Fibroblast of lung (primary cell): ENCODE results near the gene ANKRD52.

Experiments used
- EZH2 ChIP-seq: IDR thresholded peaks from 2 replicates; pipeline ENCODE4 v1.5.1; 2012; ENCODE audit warnings: low read length, control low read depth, mild to moderate bottlenecking; ENCODE audit errors: missing control alignments
- TF ChIP-seq, protein P1 (sequence below), 2 donors: IDR thresholded peaks in 1 of 2; conservative IDR thresholded peaks in 1 of 2; 1 replicate in 1 of 2; 2 replicates in 1 of 2; pipeline ENCODE4 v1.5.1; 2011 to 2012; ENCODE audit warnings: low read length in 2 of 2, control low read depth in 1 of 2, inconsistent platforms in 1 of 2, low read depth in 1 of 2, mild to moderate bottlenecking in 1 of 2

- TF ChIP-seq, protein P1, sequence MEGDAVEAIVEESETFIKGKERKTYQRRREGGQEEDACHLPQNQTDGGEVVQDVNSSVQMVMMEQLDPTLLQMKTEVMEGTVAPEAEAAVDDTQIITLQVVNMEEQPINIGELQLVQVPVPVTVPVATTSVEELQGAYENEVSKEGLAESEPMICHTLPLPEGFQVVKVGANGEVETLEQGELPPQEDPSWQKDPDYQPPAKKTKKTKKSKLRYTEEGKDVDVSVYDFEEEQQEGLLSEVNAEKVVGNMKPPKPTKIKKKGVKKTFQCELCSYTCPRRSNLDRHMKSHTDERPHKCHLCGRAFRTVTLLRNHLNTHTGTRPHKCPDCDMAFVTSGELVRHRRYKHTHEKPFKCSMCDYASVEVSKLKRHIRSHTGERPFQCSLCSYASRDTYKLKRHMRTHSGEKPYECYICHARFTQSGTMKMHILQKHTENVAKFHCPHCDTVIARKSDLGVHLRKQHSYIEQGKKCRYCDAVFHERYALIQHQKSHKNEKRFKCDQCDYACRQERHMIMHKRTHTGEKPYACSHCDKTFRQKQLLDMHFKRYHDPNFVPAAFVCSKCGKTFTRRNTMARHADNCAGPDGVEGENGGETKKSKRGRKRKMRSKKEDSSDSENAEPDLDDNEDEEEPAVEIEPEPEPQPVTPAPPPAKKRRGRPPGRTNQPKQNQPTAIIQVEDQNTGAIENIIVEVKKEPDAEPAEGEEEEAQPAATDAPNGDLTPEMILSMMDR (conservative IDR thresholded peaks at IDR 0.05 in 1 of 2, IDR thresholded peaks at IDR 0.05 in 1 of 2; ENCODE audit: low read depth in 1 of 2, low read length in 2 of 2), result no peak
- TF ChIP-seq EZH2, result no peak
Measured at GRCh38 chr12:56223571-56224101, 34.5 kb downstream of the ANKRD52 start.
